A549 treated with DMSO at 1 μM for 4 hours (cell line): ENCODE data around the gene LRSAM1. TPM values are rescaled to one million over a fixed set of nuclear protein-coding genes. Genes with fewer than 3 reads are reported as not detected.

ENCODE experiments used
- total RNA-seq: library from RNA; stranded (reverse); fragments of 200-300 nt; extraction: Qiagen RNA extraction; gene quantifications from 5 replicates; pipeline ENCODE4 v1.2.3, GENCODE V29; 2022; ENCODE audit warnings: low read depth

LRSAM1 gene
- total RNA-seq = 8.0 to 11.0 TPM (median 10.2 TPM) in 5 replicates

GRCh38 chr9:127450830-127451607, at the start of gene LRSAM1, which contains the start of gene RPL12:
LRSAM1 (plus strand) TSS chr9:127451510; CDS start chr9:127454528, 3,018 bp downstream.
RPL12 (minus strand) TSS chr9:127451406; CDS start chr9:127451317, 89 bp downstream.

DNA sequence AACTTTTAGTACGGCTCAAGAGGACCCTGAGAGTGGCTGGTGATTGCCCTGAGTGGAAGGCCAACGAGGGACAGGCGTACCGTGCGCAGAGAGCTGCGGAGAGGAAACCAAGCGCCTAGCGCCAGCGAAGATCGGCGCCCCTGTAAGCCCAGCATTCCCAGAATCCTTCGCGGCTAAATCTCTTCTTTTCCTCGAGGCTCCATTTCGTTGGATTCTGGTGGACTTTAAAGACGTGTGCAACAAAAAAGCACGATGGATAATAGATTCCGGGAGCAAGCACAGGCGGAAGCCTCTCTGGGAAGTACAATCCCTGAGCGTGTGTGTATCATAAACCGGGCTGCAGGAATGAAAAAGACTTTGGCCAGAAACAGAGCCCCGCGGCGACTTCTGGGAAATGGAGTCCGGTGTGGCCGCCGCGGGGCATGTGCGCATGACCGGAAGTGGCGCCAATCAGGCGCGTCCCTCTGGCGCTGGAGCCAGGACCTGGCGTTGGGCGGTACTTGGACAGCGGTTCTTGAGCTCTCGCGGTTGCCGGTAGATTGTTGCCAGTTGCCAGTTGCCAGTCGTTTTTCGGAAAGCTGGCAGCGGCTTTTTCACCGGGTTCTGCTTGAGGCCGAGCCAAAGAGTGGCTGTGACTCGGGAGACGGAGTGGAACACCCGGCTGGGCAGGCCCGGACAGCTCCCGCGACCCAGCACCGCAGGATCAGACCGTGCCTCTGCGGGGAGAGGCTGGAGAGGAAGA, 27.2 kb upstream of the LRSAM1 start, which contains the start of gene ZNF79:
Gene ZNF79 (plus strand): TSS at position 449 of the 742 bp plus-strand sequence. CDS start 406 bp downstream, outside the sequence.

Other genes starting within 250 kb of the LRSAM1 start
- gene GARNL3, start 186.7 kb upstream of the LRSAM1 start, total RNA-seq = 1.7 to 2.6 TPM (median 2.4 TPM) in 5 replicates
- 10.9 to 15.3 TPM (median 13.8 TPM) in 5 replicates for gene SLC2A8, start 54.3 kb upstream of the LRSAM1 start, total RNA-seq
- gene ZNF79, start 27.1 kb upstream of the LRSAM1 start, total RNA-seq = 5.6 to 7.0 TPM (median 6.5 TPM) in 5 replicates
- 2,625 to 2,922 TPM (median 2,778 TPM) in 5 replicates for gene RPL12, start 104 bp upstream of the LRSAM1 start, total RNA-seq
- gene STXBP1, start 160.8 kb downstream of the LRSAM1 start, total RNA-seq = 14.9 to 19.5 TPM (median 17.9 TPM) in 5 replicates